H1 (cell line): ENCODE data around the gene CHRNA4. TPM values are rescaled to one million over a fixed set of nuclear protein-coding genes. Genes with fewer than 3 reads are reported as not detected.

ENCODE experiments used
- CTCF ChIA-PET: fragments of 300-600 bp; sonication (Branson Sonifier 250); formaldehyde crosslinking; loops from one replicate; lab custom pipeline; 2021; ENCODE audit not compliant: partially characterized antibody; lab: Charles Lee
- POLR2A ChIA-PET: fragments of 300-600 bp; sonication (Branson Sonifier 250); formaldehyde crosslinking; loops from one replicate; lab custom pipeline; 2021; ENCODE audit warnings: inconsistent platforms; ENCODE audit not compliant: partially characterized antibody; lab: Charles Lee
- DNase-seq, 2 experiments: peaks; one replicate each; pipeline versions ENCODE4 v3.0.0 to v3.0.0-alpha.2; 2010 to 2022; ENCODE audit warnings: low spot score in 2 of 2, low read depth in 1 of 2, mixed read lengths in 1 of 2
- FAIRE-seq: peaks from 2 replicates; lab custom pipeline; 2011; peaks lifted over from hg19 to GRCh38; lab: Jason Lieb, UNC
- H2AFZ ChIP-seq: 2 replicates; pipeline ENCODE4 v1.8.1; 2012; ENCODE audit warnings: low read length, inconsistent platforms
- H2AK5ac ChIP-seq: 2 replicates; pipeline ENCODE4 v1.6.1; 2013; ENCODE audit warnings: low read depth, low read length
- H2BK120ac ChIP-seq: replicated peaks from 2 replicates; pipeline ENCODE3; 2013; ENCODE audit warnings: low read depth, low read length, inconsistent platforms
- H2BK12ac ChIP-seq: 2 replicates; pipeline ENCODE4 v1.6.1; 2013; ENCODE audit warnings: low read depth, low read length
- H2BK15ac ChIP-seq: 2 replicates; pipeline ENCODE4 v1.6.1; 2013; ENCODE audit warnings: low read length
- H2BK20ac ChIP-seq: 2 replicates; pipeline ENCODE4 v1.6.1; 2013; ENCODE audit warnings: low read length
- H2BK5ac ChIP-seq: 2 replicates; pipeline ENCODE4 v1.6.1; 2013; ENCODE audit warnings: low read depth, low read length
- H3K14ac ChIP-seq: 2 replicates; pipeline ENCODE4 v1.6.1; 2013; ENCODE audit warnings: inconsistent platforms; ENCODE audit not compliant: insufficient read length
- H3K18ac ChIP-seq: 2 replicates; pipeline ENCODE4 v1.6.1; 2013; ENCODE audit warnings: low read length; ENCODE audit errors: extremely low read depth
- H3K23ac ChIP-seq: 2 replicates; pipeline ENCODE4 v1.6.1; 2013; ENCODE audit warnings: inconsistent platforms; ENCODE audit not compliant: insufficient read length
- H3K23me2 ChIP-seq: 2 replicates; pipeline ENCODE4 v1.6.1; 2013; ENCODE audit warnings: low read depth, low read length
- H3K27ac ChIP-seq: 2 replicates; pipeline ENCODE4 v1.6.1; 2011; ENCODE audit warnings: low read depth, low read length, inconsistent platforms
- H3K27me3 ChIP-seq, 4 experiments: replicated peaks in 1 of 4; 1 replicate in 1 of 4; 2 replicates in 3 of 4; pipeline versions ENCODE4 v1.6.1 to v1.8.1; 2011 to 2013; ENCODE audit warnings: low read length in 3 of 4, mild to moderate bottlenecking in 3 of 4, inconsistent platforms in 2 of 4, mixed read lengths in 2 of 4, moderate library complexity in 1 of 4; ENCODE audit not compliant: control insufficient read depth in 3 of 4, insufficient read depth in 3 of 4; ENCODE audit errors: extremely low read depth in 1 of 4
- H3K36me3 ChIP-seq, 4 experiments: 2 replicates each; pipeline versions ENCODE4 v1.6.1 to v1.8.1; 2011 to 2013; ENCODE audit warnings: mild to moderate bottlenecking in 4 of 4, low read length in 3 of 4, moderate library complexity in 2 of 4, control low read depth in 1 of 4, inconsistent platforms in 1 of 4; ENCODE audit not compliant: insufficient read depth in 4 of 4, control insufficient read depth in 2 of 4
- H3K4ac ChIP-seq: replicated peaks from 2 replicates; pipeline ENCODE3; 2013; ENCODE audit warnings: low read length, low read depth, mixed read lengths, inconsistent platforms; ENCODE audit not compliant: insufficient read length
- H3K4me1 ChIP-seq, 4 experiments: replicated peaks in 1 of 4; 1 replicate in 1 of 4; 2 replicates in 3 of 4; pipeline versions ENCODE4 v1.6.1 to v1.8.1; 2011 to 2013; ENCODE audit warnings: low read length in 3 of 4, inconsistent platforms in 2 of 4, mixed read lengths in 1 of 4; ENCODE audit not compliant: insufficient read depth in 4 of 4, control insufficient read depth in 3 of 4
- H3K4me2 ChIP-seq, 2 experiments: 2 replicates each; pipeline versions ENCODE4 v1.6.1 to v1.8.1; 2011 to 2013; ENCODE audit warnings: low read depth in 2 of 2, low read length in 2 of 2, control low read depth in 1 of 2, inconsistent platforms in 1 of 2, mild to moderate bottlenecking in 1 of 2; ENCODE audit not compliant: insufficient read depth in 1 of 2
- H3K4me3 ChIP-seq, 4 experiments: fragments of 200-600, 300-600 bp in 1 of 4; sonication (generic), shearing (Covaris generic), sonication (Bioruptor Twin) in 1 of 4; 2 replicates each; pipeline versions ENCODE4 v1.5.1 to v1.8.1; 2011 to 2016; ENCODE audit warnings: low read length in 4 of 4, low read depth in 3 of 4, control low read depth in 2 of 4, inconsistent platforms in 2 of 4, mild to moderate bottlenecking in 2 of 4, mixed read lengths in 1 of 4, moderate library complexity in 1 of 4; ENCODE audit not compliant: insufficient read depth in 2 of 4; ENCODE audit errors: extremely low read depth in 1 of 4
- H3K56ac ChIP-seq: replicated peaks from 2 replicates; pipeline ENCODE3; 2013; ENCODE audit warnings: low read depth, mild to moderate bottlenecking, mixed read lengths, low read length, inconsistent platforms; ENCODE audit not compliant: insufficient read length
- H3K79me1 ChIP-seq: 2 replicates; pipeline ENCODE4 v1.6.1; 2013; ENCODE audit warnings: low read depth, low read length, control low read depth
- H3K79me2 ChIP-seq, 2 experiments: 2 replicates each; pipeline versions ENCODE4 v1.6.1 to v1.8.1; 2012 to 2013; ENCODE audit warnings: low read length in 2 of 2, mild to moderate bottlenecking in 2 of 2, inconsistent platforms in 1 of 2; ENCODE audit not compliant: insufficient read depth in 2 of 2, control insufficient read depth in 1 of 2
- H3K9ac ChIP-seq, 4 experiments: replicated peaks in 1 of 4; 1 replicate in 1 of 4; 2 replicates in 3 of 4; pipeline versions ENCODE4 v1.6.1 to v1.8.1; 2011 to 2013; ENCODE audit warnings: low read depth in 3 of 4, low read length in 3 of 4, control low read depth in 2 of 4, mild to moderate bottlenecking in 2 of 4, moderate library complexity in 2 of 4, inconsistent platforms in 1 of 4; ENCODE audit errors: extremely low read depth in 1 of 4
- H3K9me3 ChIP-seq, 2 experiments: 2 replicates each; pipeline versions ENCODE4 v1.6.1 to v1.8.1; 2012 to 2013; ENCODE audit warnings: mild to moderate bottlenecking in 2 of 2, moderate library complexity in 2 of 2, control low read depth in 1 of 2, inconsistent platforms in 1 of 2, low read depth in 1 of 2, low read length in 1 of 2, mixed read lengths in 1 of 2; ENCODE audit not compliant: insufficient read depth in 2 of 2
- H4K20me1 ChIP-seq, 2 experiments: replicated peaks in 1 of 2; 2 replicates each; pipeline versions ENCODE3 to v1.8.1; 2011 to 2013; ENCODE audit warnings: inconsistent platforms in 2 of 2, low read length in 2 of 2, mild to moderate bottlenecking in 1 of 2; ENCODE audit not compliant: insufficient read depth in 2 of 2, control insufficient read depth in 1 of 2
- H4K5ac ChIP-seq: 2 replicates; pipeline ENCODE4 v1.6.1; 2013; ENCODE audit warnings: low read length, low read depth, mixed read lengths, inconsistent platforms; ENCODE audit not compliant: insufficient read length
- H4K8ac ChIP-seq: 2 replicates; pipeline ENCODE4 v1.8.0; 2013; ENCODE audit warnings: mild to moderate bottlenecking, moderate library complexity, low read length, inconsistent platforms; ENCODE audit not compliant: insufficient read depth; ENCODE audit errors: extremely low read depth
- H4K91ac ChIP-seq: replicated peaks from 2 replicates; pipeline ENCODE3; 2013; ENCODE audit warnings: low read length, mixed read lengths, inconsistent platforms; ENCODE audit not compliant: insufficient read length
- EP300 ChIP-seq, 2 experiments: IDR thresholded peaks; 1 replicate in 1 of 2; 2 replicates in 1 of 2; pipeline ENCODE4 v1.6.1; 2011 to 2012; ENCODE audit warnings: low read depth in 2 of 2, low read length in 2 of 2, mild to moderate bottlenecking in 2 of 2, borderline replicate concordance in 1 of 2, inconsistent platforms in 1 of 2, moderate library complexity in 1 of 2
- POLR2AphosphoS5 ChIP-seq: IDR thresholded peaks from 2 replicates; pipeline ENCODE4 v1.6.1; 2011; ENCODE audit warnings: low read depth, low read length
- WGBS, 2 experiments: shearing (Covaris generic) in 1 of 2; methylation state at CpG; one replicate each; pipeline versions ENCODE4 v1.1.6 to v1.1.7; 2013 to 2015; ENCODE audit warnings: low lambda C conversion rate in 2 of 2, mixed read lengths in 2 of 2, inconsistent platforms in 1 of 2, low coverage in 1 of 2, missing lambda C conversion rate in 1 of 2; ENCODE audit not compliant: insufficient replicate concordance in 2 of 2, insufficient coverage in 1 of 2, insufficient read length in 1 of 2; ENCODE audit errors: extremely low coverage in 1 of 2, missing lambda C conversion rate in 1 of 2; 5-methylcytosine and 5-hydroxymethylcytosine counted together
- polyA plus RNA-seq, 7 experiments: library from polyadenylated mRNA; depleted of rRNA in 3 of 7; stranded (reverse) in 5 of 7; unstranded in 2 of 7; fragments of >200 nt in 5 of 7; fragments of 200-250 nt in 2 of 7; gene quantifications; 1 replicate in 5 of 7; 2 replicates in 1 of 7; 4 replicates in 1 of 7; pipeline versions ENCODE4 v1.2.1 to v1.2.3, GENCODE V29; 2011 to 2013; ENCODE audit warnings: missing spikeins in 2 of 7, mixed read lengths in 2 of 7
- total RNA-seq: library from RNA; stranded (reverse); fragmentation: NEBNext Ultra II Directional; extraction: Animal tissue kit (Norgen Biotek cat#: 25700); gene quantifications from 2 replicates; pipeline ENCODE4 v1.2.1, GENCODE V29; 2021

Gene CHRNA4
- total and polyA plus RNA-seq, 2 of the 8 experiments (the other 6 are each of a cell fraction or from before 2014, with no cell fraction given), result 4.3 to 5.7 TPM

- Histone ChIP-seq H2BK15ac (no peak overlapping the region), H3K79me2 (no peaks in the 10 kb centered on the region), H3K23me2 (no peaks in the 10 kb centered on the region), H3K14ac (no peak overlapping the region), H2BK20ac (no peak overlapping the region), H4K20me1 (peaks cover 0 to 4% of the 10 kb centered on the region in 2 experiments), H4K8ac (peak overlapping the region; percentile 25; the same call in 1 of the 2 replicates), H4K91ac (no peak overlapping the region), H3K36me3 (no peaks in the 10 kb centered on the region), H2BK120ac (no peak overlapping the region), H2BK5ac (no peak overlapping the region), H3K79me1 (no peaks in the 10 kb centered on the region), H3K4me1 (peaks cover 0 to 15% (median 9%) of the 10 kb centered on the region in 4 experiments; a peak in 4 of 7 replicates), H3K9ac (no peak overlapping the region), H3K18ac (no peak overlapping the region), H3K4me3 (no peak overlapping the region), H3K27ac (no peak overlapping the region), H3K4me2 (no peak overlapping the region), H3K23ac (no peak overlapping the region), H4K5ac (no peak overlapping the region), H3K9me3 (no peaks in the 10 kb centered on the region), H2AFZ (no peak overlapping the region), H3K4ac (no peak overlapping the region), H2BK12ac (no peak overlapping the region), H3K27me3 (no peaks in the 10 kb centered on the region), H2AK5ac (no peak overlapping the region), H3K56ac (no peak overlapping the region)
- FAIRE-seq (no peak), DNase-seq (no peak)
- 90% methylated on average over 9 of the region's 9 CpGs; no CpG with 5 or more reads in 1 of the 2 experiments for WGBS, 2 experiments
- POLR2A ChIA-PET, result interaction anchor here (1.4 kb wide), 1 partner anchor 9 kb away, joined by 6 read pairs; no protein-coding TSS in a partner anchor
- CTCF ChIA-PET, result interaction anchor here (1.3 to 1.6 kb wide), 3 partner anchors 9 to 172 kb away, joined by 3 to 7 read pairs (median 3); no protein-coding TSS in a partner anchor
- TF ChIP-seq POLR2AphosphoS5 (no peak), EP300 (IDR thresholded peaks at IDR 0.05; ENCODE audit: borderline replicate concordance in 1 of 2, low read depth in 2 of 2, low read length in 2 of 2) (no peak)
Observed at GRCh38 chr20:63402860-63403220, 41.7 kb upstream of the CHRNA4 start.
